IPS DF 6.9 (cell line): ENCODE results near the gene PTCD1.

Source experiments
- DNase-seq: peaks from one replicate; pipeline ENCODE4 v3.0.0-alpha.2; 2013; ENCODE audit warnings: low read depth, low spot score
- H3K27ac ChIP-seq: one replicate; pipeline ENCODE4 v1.5.1; 2013; ENCODE audit warnings: low read length, control low read depth
- H3K27me3 ChIP-seq: 2 replicates; pipeline ENCODE4 v1.6.1; 2013; ENCODE audit warnings: mild to moderate bottlenecking, low read length; ENCODE audit not compliant: control insufficient read depth, insufficient read depth
- H3K36me3 ChIP-seq: 2 replicates; pipeline ENCODE4 v1.6.1; 2013; ENCODE audit warnings: low read length; ENCODE audit not compliant: control insufficient read depth, insufficient read depth
- H3K4me1 ChIP-seq: 2 replicates; pipeline ENCODE4 v1.6.1; 2013; ENCODE audit warnings: low read length; ENCODE audit not compliant: control insufficient read depth, insufficient read depth
- H3K4me3 ChIP-seq: 2 replicates; pipeline ENCODE4 v1.5.1; 2013; ENCODE audit warnings: mild to moderate bottlenecking, low read length
- H3K9me3 ChIP-seq: 2 replicates; pipeline ENCODE4 v1.6.1; 2013; ENCODE audit warnings: low read length, inconsistent platforms; ENCODE audit not compliant: control insufficient read depth, insufficient read depth
- WGBS: extraction: QIAGEN DNeasy Blood & Tissue Kit; methylation state at CpG from one replicate; pipeline ENCODE4 v1.1.7; 2013; ENCODE audit warnings: mixed read lengths, missing lambda C conversion rate; ENCODE audit not compliant: insufficient read length, insufficient coverage; 5-methylcytosine and 5-hydroxymethylcytosine counted together

PTCD1 gene

GRCh38 chr7:99398891-99399445 lies 39.6 kb downstream of the PTCD1 start:
- H3K9me3 ChIP-seq, result no peaks in the 10 kb centered on the region
- WGBS, result no CpG with 5 or more reads among the region's 5 CpGs
- DNase-seq, result no peak
- H3K4me3 ChIP-seq, result no peak overlapping the region
- H3K27ac ChIP-seq, result no peak overlapping the region
- H3K36me3 ChIP-seq, result peaks cover 46% of the 10 kb centered on the region
- peaks cover 1% of the 10 kb centered on the region; the same call in 1 of the 2 replicates for H3K4me1 ChIP-seq
- H3K27me3 ChIP-seq, result no peaks in the 10 kb centered on the region

GRCh38 chr7:99397297-99397983 lies 41.2 kb downstream of the PTCD1 start:
- Histone ChIP-seq H3K9me3 (no peaks in the 10 kb centered on the region), H3K36me3 (peaks cover 40% of the 10 kb centered on the region), H3K4me3 (no peak overlapping the region), H3K27me3 (no peaks in the 10 kb centered on the region), H3K4me1 (peaks cover 4% of the 10 kb centered on the region; the same call in 1 of the 2 replicates), H3K27ac (no peak overlapping the region)
- DNase-seq, result no peak
- WGBS, result no CpG with 5 or more reads among the region's 18 CpGs

GRCh38 chr7:99396418-99397296 lies 41.9 kb downstream of the PTCD1 start:
- H3K9me3 ChIP-seq, result no peaks in the 10 kb centered on the region
- H3K27me3 ChIP-seq, result no peaks in the 10 kb centered on the region
- no CpG with 5 or more reads among the region's 21 CpGs for WGBS
- peaks cover 6% of the 10 kb centered on the region; the same call in 1 of the 2 replicates for H3K4me1 ChIP-seq
- no peak overlapping the region for H3K4me3 ChIP-seq
- H3K36me3 ChIP-seq, result peaks cover 40% of the 10 kb centered on the region
- H3K27ac ChIP-seq, result no peak overlapping the region
- no peak for DNase-seq

DNA sequence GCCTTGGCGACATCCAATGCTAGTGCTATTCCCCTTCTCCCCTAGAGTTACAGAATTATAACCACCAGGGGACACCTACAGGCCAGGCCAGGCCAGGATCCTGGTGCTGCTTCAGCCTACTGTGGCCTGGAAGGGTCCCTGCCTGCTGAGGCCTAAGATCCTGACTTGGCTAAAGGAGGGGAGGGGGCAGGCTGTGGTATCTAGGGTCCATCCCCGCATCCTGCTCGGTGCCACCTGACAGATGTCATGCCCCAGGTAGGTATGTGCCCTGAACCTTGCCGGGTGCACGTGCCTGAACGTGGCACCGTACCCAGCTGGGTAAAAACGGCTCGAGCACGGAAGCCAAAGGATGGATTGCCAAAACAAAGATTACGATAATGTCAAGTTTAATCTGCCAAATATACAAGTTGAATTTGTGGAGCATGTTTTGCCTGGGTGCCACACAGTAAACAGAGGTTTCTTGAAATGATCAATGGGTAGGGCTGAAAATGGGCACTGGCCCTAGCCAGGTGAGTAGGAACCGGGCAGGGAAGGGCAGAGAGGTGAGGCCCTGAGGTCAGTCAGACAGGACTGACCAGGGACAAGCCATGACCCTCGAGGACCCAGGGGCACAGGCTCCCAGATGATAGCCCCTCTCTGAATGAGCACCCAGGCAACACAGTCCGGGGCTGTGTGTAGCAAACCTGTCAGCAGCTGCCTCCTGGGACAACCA lies 42.8 kb downstream of the PTCD1 start:
- no CpG with 5 or more reads among the region's 14 CpGs for WGBS
- no peak for DNase-seq
- Histone ChIP-seq H3K36me3 (peaks cover 40% of the 10 kb centered on the region), H3K4me3 (no peak overlapping the region), H3K4me1 (peaks cover 6% of the 10 kb centered on the region; the same call in 1 of the 2 replicates), H3K27ac (no peak overlapping the region), H3K9me3 (no peaks in the 10 kb centered on the region), H3K27me3 (no peaks in the 10 kb centered on the region)

DNA sequence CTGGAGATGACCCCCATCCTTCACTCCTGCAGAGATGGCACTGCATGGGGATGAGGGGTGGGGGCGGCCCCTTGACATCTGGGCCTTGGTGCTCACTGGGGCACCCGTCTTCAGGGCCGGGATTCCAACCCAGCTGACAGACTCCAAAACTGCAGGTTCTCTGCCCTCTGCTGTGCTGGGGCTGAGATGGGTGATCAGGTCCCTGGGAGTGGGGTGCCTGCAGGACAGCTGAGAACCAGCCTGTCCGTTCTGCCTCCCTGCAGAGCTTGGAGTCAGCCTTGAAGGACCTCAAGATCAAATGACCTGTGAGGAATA lies 44.5 kb downstream of the PTCD1 start:
- Histone ChIP-seq H3K9me3 (no peaks in the 10 kb centered on the region), H3K27me3 (no peaks in the 10 kb centered on the region), H3K4me3 (no peak overlapping the region), H3K36me3 (peaks cover 34% of the 10 kb centered on the region), H3K4me1 (peaks cover 6% of the 10 kb centered on the region; the same call in 1 of the 2 replicates), H3K27ac (no peak overlapping the region)
- no CpG with 5 or more reads among the region's 4 CpGs for WGBS
- no peak for DNase-seq

DNA sequence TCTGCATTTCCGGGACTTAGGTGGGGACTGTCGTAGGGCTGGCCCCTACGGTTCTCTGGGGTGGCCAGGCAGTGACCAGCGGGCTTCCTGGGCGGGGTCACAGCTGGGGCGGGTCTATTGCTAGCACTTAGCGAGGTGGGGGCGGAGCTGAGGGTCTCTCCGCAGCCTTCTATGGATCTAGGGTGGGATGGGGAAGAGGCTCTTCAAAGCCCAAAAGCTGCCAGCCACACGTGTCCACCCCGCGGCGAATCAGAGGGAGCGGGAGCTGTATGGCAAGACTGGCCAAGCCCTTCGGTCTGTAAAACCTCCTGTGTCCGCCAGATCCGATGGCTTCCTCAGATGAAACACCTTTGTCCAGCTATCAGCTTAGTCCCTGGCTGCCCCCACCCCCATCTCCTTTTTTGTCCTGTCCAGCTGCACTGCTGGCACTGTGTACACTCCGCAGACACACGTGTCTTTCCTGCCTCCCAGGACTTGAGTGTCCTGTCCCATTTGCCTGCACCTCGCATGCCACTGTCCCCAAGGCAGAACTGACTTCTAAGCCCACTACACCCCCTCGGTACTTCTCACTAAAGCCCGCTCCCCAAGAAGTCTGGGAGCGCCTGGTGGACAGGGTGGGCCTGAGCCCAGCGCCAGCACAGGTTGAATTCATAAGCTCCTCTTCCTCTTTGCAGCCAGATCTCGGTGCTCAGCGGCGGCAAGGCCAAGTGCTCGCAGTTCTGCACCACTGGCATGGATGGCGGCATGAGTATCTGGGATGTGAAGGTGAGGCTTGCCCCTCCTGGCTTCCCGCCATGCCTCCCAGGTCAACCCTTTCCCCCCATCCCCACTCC lies 45.0 kb downstream of the PTCD1 start:
- Histone ChIP-seq H3K9me3 (no peaks in the 10 kb centered on the region), H3K27ac (no peak overlapping the region), H3K4me1 (peaks cover 6% of the 10 kb centered on the region; the same call in 1 of the 2 replicates), H3K36me3 (peaks cover 32% of the 10 kb centered on the region), H3K27me3 (no peaks in the 10 kb centered on the region), H3K4me3 (peak overlapping the region; percentile 60; the same call in 1 of the 2 replicates)
- no CpG with 5 or more reads among the region's 30 CpGs for WGBS
- peak; percentile 67 for DNase-seq

DNA sequence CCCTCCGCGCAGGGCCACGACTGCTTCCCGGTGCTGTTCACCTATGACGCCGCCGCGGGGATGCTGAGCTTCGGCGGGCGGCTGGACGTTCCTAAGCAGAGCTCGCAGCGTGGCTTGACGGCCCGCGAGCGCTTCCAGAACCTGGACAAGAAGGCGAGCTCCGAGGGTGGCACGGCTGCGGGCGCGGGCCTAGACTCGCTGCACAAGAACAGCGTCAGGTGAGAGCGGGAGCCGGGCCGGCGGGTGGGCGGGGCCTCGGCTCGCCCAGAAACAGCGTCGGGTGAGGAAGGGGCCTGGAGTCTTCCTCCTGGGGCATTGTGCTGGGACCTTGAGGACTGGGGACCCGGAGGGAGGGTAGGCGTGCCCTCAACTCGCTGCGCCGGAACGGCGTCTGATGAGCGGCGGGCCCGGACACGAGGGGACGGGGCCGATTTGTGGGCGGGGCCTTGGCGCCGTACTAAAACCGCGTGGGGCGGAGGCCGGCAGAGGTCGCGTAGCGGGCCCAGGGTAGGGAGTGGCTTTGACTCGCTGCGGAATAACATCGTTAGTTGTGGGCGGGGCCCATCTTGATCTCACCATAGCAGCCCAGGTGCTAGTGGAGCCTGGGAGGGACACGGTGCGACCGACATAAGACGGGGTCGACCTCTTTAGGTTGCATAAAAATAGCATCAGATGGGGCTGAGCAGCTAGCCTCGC lies 45.8 kb downstream of the PTCD1 start:
- DNase-seq, result peak; percentile 78
- Histone ChIP-seq H3K4me1 (peaks cover 6% of the 10 kb centered on the region; the same call in 1 of the 2 replicates), H3K4me3 (peak overlapping the region; percentile 60; the same call in 1 of the 2 replicates), H3K9me3 (no peaks in the 10 kb centered on the region), H3K27ac (no peak overlapping the region), H3K27me3 (no peaks in the 10 kb centered on the region), H3K36me3 (peaks cover 35% of the 10 kb centered on the region)
- no CpG with 5 or more reads among the region's 68 CpGs for WGBS

- H3K27ac ChIP-seq, result no peak overlapping the region
- peak overlapping the region; percentile 60; the same call in 1 of the 2 replicates for H3K4me3 ChIP-seq
- peaks cover 6% of the 10 kb centered on the region; the same call in 1 of the 2 replicates for H3K4me1 ChIP-seq
- peaks cover 28% of the 10 kb centered on the region for H3K36me3 ChIP-seq
- DNase-seq, result no peak
- no peaks in the 10 kb centered on the region for H3K27me3 ChIP-seq
- no CpG with 5 or more reads among the region's 8 CpGs for WGBS
- H3K9me3 ChIP-seq, result no peaks in the 10 kb centered on the region
These were observed 46.6 kb downstream of the PTCD1 start for GRCh38 chr7:99392046-99392445.

- Histone ChIP-seq H3K27me3 (no peaks in the 10 kb centered on the region), H3K36me3 (peaks cover 31% of the 10 kb centered on the region)
- DNase-seq, result no peak
These were observed 47.5 kb downstream of the PTCD1 start for GRCh38 chr7:99390941-99391602.

More at GRCh38 chr7:99390941-99391602, 47.5 kb downstream of the PTCD1 start:
- Histone ChIP-seq H3K9me3 (no peaks in the 10 kb centered on the region), H3K27ac (no peak overlapping the region), H3K4me1 (peaks cover 6% of the 10 kb centered on the region; the same call in 1 of the 2 replicates), H3K4me3 (no peak overlapping the region)
- WGBS, result no CpG with 5 or more reads among the region's 23 CpGs
